ENCODE measurements around the gene ENPP1. TPM values are rescaled to one million over a fixed set of nuclear protein-coding genes. Genes with fewer than 3 reads are reported as not detected.
A peak's percentile ranks its signal among the peaks of the same experiment; 100 is the strongest.

ENPP1 gene
- total RNA-seq, 1 donor from 2014 or later: 3.4 TPM

GRCh38 chr6:131795366-131795765 is 12.5 kb upstream of the ENPP1 start:
- Histone ChIP-seq H3K4me1 (no peaks in the 10 kb centered on the region), H3K4me3 (no peak overlapping the region), H3K36me3 (no peaks in the 10 kb centered on the region), H3K27me3 (no peaks in the 10 kb centered on the region), H3K9me3 (no peaks in the 10 kb centered on the region), H3K27ac (no peak overlapping the region)
- no peak for TF ChIP-seq CTCF (IDR thresholded peaks at IDR 0.05)
- DNase-seq (no peak), ATAC-seq (no peak)
- intact Hi-C loops (cut with DNase I): no loop called here

GRCh38 chr6:131802347-131802746 is 5.5 kb upstream of the ENPP1 start:
- Histone ChIP-seq H3K4me1 (no peaks in the 10 kb centered on the region), H3K9me3 (no peaks in the 10 kb centered on the region), H3K36me3 (no peaks in the 10 kb centered on the region), H3K4me3 (no peak overlapping the region), H3K27ac (no peak overlapping the region), H3K27me3 (no peaks in the 10 kb centered on the region)
- DNase-seq (no peak), ATAC-seq (no peak)
- TF ChIP-seq CTCF (IDR thresholded peaks at IDR 0.05): no peak
- intact Hi-C loops (cut with DNase I): no loop called here

GRCh38 chr6:131803007-131803769 is 4.6 kb upstream of the ENPP1 start:
- Histone ChIP-seq H3K4me3 (no peak overlapping the region), H3K27me3 (no peaks in the 10 kb centered on the region), H3K9me3 (no peaks in the 10 kb centered on the region), H3K27ac (no peak overlapping the region), H3K36me3 (no peaks in the 10 kb centered on the region), H3K4me1 (no peaks in the 10 kb centered on the region)
- no peak for DNase-seq
- intact Hi-C loops (cut with DNase I): no loop called here
- no peak for ATAC-seq
- no peak for TF ChIP-seq CTCF (IDR thresholded peaks at IDR 0.05)

GRCh38 chr6:131804131-131804530 is 3.7 kb upstream of the ENPP1 start:
- TF ChIP-seq CTCF (IDR thresholded peaks at IDR 0.05): no peak
- Histone ChIP-seq H3K27me3 (no peaks in the 10 kb centered on the region), H3K4me3 (no peak overlapping the region), H3K36me3 (no peaks in the 10 kb centered on the region), H3K9me3 (no peaks in the 10 kb centered on the region), H3K4me1 (peaks cover 5% of the 10 kb centered on the region), H3K27ac (no peak overlapping the region)
- intact Hi-C loops (cut with DNase I): no loop called here
- ATAC-seq (no peak), DNase-seq (no peak)

- no peak for ATAC-seq
Measured at GRCh38 chr6:131807321-131807643, 538 bp upstream of the ENPP1 start.

More at GRCh38 chr6:131807321-131807643, 538 bp upstream of the ENPP1 start:
- intact Hi-C loops (cut with DNase I): no loop called here
- no peak for TF ChIP-seq CTCF (IDR thresholded peaks at IDR 0.05)
- peak overlapping the region; percentile 54 for H3K4me3 ChIP-seq
- no peaks in the 10 kb centered on the region for H3K9me3 ChIP-seq
- no peaks in the 10 kb centered on the region for H3K27me3 ChIP-seq
- no peaks in the 10 kb centered on the region for H3K36me3 ChIP-seq
- no peak for DNase-seq
- H3K27ac ChIP-seq: no peak overlapping the region
- H3K4me1 ChIP-seq: peaks cover 5% of the 10 kb centered on the region

Data from upper lobe of right lung (tissue), 1 donor.